Renal cortex interstitium (tissue), 11 donors: ENCODE measurements around the gene CACNA2D2. TPM values are rescaled to one million over a fixed set of nuclear protein-coding genes. Genes with fewer than 3 reads are reported as not detected.

Experiments
- DNase-seq, 11 donors: peaks; one replicate each; pipeline ENCODE4 v3.0.0-alpha.2; 2013; ENCODE audit warnings: low read depth in 9 of 11, low spot score in 4 of 11; ENCODE audit errors: extremely low read depth in 1 of 11
- polyA plus RNA-seq, 3 donors: library from polyadenylated mRNA; unstranded; fragments of 120-200 nt; gene quantifications; one replicate each; pipeline ENCODE4 v1.2.1, GENCODE V29; 2013; ENCODE audit not compliant: insufficient read length in 3 of 3

The CACNA2D2 gene
- polyA plus RNA-seq, 3 donors, result 14.0 to 17.2 (median 14.6) TPM

DNA sequence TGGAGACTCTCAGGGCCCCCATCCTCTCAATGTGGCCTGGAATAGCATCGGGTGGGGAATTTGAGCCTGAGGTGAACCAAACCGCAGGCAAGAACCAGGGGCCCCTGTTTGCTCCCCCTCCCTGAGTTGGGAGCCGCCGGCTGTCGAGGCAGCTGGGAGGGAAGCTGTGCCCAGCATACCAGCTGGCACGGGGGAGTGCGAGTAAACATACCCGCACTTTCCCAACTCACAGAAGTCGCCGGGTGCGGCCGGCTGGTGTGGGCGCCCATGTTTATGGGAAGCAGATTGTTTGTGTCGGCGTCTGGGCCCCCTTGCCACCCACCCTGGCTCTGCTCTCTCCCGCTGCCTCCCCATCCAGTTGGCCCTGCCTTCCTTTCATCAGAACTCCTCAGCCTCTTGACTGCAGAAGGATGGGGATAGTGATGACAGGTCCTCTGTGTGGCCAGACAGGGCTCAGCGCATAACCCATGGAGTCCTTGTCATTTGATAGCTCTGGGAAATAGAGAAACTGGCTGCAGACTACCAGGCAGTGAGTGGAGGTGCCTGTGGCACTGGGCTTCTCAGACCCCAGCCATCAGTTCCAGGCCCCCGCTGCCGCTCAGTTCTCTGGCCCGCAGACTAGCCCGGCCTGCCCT lies 60.4 kb downstream of the CACNA2D2 start:
- peak in 4 of 11 donors; percentile 33 to 48 (median 36) for DNase-seq

DNA sequence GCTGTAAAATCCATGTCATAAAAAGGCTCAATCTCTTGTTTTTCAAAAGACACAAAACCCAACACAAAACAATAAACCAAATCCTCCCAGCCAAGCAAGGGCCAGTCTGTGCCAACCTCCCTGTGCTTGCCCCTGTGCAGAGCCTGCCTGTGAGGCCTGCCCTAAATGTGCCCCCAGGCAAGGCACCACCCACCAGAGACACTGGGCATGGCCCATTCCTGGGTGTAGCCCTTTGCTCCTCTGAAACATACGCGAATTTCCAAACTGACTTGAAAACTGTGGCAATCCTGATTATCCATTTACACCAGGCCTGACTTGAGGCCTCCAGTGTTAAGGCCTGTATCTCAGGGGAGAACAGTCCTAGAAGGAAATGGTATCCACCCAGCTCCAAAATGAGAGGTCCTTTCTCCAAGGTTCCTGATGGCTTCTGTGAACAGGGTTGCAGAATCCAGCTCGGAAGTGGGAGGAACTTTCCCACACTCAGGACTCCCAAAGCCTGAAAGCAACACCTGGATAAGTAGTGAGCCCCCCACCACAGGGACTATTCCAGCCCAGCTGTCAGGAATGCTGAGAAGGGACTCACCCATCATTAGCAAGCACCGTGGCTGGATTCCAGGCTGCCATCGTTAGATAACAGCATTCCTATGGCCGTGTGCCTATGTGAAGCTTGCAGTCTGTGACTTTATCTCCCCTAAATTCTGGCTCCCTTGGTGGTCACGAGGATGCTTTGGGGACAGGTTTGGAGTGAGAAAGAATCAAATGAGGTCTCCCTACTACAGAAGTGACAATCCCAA lies 61.8 kb downstream of the CACNA2D2 start:
- DNase-seq, result no peak

DNA sequence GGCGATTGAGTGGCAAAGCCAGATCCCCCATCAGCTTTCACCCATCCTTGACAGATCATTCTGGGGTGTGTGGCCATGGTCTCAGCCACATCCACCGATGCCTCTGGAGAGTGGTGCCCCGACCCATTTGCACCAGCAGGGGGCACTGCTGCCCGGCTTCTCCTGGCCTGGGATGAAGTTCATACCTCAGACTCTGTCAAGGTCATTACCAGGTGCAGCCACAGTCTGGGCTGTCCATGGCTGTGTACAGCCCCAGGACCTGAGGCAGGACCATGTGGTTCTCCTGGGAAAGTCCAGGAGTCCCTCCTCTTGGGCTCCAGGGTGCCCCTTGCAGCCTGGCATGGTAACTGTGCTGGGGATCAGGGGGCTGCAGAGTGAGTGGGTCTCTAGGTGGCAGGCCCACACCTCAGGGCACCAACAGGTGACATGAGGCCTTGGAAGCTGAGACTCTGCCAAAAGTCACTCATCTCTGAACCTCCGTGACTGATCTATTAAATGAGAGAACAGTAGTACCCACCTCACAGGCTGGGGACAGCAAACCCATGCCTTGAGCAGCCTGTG lies 67.2 kb downstream of the CACNA2D2 start:
- peak in 7 of 11 donors; percentile 32 to 62 (median 51) for DNase-seq

DNA sequence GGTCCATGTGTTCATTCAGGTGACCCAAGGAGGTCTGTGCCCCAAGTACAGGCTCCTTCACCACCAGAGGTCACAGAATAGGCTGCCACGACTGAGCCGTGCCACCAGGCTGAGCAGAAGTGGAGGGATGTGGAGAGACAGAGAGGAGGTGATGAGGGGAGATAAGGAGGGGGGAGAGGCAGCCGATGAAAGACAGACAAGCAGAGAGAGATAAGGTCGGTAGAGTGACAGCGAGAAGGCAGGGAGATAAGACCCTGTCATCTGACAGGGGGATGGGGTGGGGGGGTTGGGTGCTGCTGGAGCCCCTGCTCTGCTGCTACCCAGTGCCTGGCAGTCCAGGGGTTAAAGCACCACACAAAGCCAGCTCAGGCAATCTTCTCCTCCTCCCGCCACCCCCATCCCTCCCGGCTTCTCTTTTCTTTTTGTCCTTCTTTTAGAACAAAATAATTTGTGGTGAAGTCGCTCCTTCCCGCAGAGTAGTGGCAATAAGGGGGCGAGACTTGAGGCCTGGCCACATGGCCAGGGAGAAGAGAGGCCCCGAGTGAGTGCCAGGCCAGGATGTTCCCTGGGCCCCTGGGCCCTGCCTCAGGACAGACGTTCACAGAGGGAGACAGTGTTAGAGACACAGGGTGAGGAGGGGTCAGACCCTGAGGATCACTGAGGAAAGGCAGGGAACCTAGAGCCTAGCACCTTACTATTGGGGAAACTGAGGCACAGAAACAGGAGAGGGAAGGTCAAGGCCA lies 67.9 kb downstream of the CACNA2D2 start:
- no peak for DNase-seq

DNA sequence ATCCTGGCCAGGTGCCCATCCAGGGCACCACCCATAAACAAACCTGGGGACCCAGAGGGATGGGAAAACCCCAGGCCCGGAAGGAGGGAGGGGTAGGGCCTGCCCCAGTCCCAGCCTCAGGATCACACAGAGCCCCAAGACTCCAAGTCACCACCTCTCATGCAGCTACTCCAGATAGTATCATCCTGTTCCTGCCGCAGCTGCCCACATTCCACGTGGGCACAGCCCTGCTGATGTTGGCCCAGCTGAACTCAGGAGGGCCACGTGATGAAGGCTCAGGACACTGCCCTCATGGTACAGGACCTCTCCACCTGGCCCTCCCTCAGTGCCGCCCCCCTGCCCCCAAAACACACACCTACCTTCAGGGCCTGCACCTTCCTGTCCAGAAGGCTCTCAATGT lies 69.5 kb downstream of the CACNA2D2 start:
- DNase-seq, result no peak

DNA sequence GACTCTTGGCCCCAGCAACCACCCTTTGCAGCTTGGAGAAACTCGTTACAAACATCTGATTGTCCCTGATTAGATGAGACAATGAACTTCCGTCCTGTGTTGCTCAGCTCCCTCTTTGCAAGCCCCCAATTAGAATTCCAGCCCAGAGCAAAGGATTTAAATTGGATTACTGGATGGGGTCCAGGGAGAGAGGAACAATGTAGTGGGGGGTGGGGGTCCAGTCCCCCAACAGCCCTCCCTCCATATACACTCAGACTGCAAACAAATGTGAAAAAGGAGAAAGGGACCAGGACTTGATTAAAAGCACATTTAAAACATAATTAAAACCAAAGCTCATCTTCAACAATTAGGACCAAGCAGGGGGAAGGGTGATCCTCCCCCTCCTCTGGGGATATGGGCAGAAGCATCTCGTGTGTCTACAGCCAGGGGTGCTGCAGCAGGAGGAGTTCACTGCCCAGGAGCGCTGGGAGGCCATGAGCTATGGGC lies 72.4 kb downstream of the CACNA2D2 start:
- DNase-seq, result no peak

DNA sequence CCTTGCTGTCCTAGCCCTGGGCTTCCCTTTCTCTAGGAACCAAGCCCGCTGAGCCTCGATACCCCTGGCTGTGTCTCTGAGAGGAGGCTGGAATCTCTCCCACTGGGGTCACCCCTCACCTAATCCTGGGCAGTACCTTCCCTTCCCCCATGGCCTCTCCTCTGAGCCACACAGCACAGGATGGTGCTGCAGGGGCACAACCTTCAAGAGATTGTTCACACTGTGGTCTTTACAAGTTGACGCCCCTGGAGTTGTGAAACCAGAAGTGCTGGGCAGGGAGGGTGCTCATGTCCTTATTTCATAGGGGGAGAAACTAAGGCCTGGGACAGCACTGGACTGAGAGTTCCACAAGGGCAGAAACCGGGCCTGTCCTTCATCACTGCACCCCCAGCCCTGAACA lies 73.2 kb downstream of the CACNA2D2 start:
- no peak for DNase-seq

DNA sequence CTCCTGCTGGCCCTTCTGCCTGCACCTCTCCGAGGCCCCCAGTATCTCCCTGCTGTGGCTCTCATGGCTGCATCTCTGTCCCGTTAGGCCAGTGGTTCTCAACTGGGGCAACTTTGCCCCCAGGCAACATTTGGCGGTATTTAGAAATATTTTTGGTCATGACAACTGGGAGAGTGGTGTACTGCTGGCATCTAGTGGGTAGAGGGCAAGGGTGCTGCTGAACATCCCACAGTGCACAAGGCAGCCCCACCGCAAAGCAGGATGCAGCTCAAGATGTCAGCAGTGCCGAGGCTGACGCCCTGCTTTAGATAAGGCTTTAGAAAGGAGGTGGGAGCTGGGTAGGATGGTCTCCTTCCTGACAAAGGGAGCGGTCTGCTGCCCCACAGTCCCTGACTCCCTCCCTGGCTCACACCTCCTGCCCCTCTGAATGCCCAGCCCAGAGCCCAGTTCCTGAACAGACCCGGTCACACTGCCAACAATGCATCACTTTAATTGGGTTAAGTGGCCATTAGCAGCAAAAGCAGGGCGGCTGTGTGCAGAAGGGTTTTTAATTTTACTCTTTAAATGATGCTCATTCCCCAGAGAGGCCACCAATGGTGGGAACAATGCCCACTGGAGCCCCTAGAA lies 75.3 kb downstream of the CACNA2D2 start:
- no peak for DNase-seq

DNA sequence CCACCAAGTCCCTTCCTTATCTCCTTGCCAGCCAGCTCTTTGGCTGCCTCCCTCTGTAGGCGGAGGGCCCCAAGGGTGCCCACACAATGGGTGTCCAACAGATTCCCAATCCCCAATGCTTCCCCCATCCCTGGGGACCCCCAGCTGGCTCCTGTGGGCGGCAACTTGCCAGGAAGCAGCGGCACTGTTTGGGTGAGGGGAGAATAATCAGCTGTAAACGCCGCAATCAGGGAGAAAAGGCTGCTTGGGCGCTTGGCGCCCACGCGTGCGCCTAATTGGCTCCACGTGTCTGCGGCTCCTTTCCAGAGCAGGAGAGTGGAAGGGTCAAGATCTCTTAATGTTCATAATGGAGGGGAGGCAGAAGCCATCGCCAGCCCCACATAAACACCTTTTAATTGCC lies 76.2 kb downstream of the CACNA2D2 start:
- no peak for DNase-seq

DNA sequence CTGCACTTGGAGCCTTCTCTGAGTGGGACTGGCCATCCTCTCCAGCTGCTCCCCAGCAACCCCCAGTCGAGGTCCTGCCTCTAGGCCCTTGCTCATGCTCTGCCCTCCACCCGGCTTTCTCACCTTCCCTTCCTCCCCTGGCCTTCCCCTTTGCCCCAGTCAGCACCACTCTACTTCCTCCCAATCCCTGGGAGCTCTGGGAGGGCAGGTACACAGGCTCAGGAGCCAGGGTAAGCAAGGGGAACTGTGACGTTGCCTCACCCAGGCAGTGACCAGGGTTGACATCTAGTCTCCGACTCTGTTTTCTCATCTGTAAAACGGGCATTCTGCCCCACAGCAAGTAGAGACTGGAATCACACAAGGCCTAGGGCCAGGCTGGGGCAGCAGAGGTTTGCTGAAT lies 77.5 kb downstream of the CACNA2D2 start:
- DNase-seq, result no peak

DNA sequence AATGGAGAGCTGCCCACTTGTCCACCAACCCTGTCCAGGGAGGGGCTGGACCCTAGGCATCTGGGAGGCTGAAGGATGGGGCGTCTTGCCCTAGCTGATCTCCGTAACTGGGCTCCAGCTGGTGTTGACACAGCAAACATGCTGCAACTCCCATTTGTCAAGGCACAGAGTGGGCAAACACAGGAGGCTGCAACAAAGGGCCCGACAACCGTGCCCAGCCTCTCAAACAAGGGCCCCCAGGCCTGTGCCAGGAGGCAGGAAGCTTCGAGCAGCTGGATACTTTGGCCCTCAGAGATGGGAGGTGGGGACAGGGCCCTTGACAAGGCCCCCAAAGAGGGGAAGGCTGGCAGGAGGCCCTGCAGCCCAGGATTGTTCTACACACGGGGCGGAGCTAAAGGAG lies 79.9 kb downstream of the CACNA2D2 start:
- no peak for DNase-seq

DNA sequence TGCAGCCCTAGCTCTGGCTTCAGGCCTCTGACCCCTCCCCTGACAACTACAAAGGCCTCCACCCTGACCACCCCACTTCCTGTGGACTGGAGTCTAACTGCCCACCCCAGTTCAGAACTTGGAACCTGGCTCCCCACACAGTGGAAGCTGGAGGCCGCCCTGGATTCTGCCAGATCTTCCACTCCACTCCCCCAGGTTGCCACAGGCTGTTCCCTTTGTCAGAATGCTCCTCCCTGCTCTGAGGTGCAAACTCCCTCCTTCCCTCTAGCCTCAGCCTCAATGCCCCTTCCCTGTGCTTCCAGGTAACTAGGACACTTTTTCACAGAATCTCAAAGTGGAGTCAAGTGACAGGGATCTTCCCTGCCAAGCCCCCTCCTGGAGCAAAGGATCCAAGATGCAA lies 81.3 kb downstream of the CACNA2D2 start:
- DNase-seq, result no peak

DNA sequence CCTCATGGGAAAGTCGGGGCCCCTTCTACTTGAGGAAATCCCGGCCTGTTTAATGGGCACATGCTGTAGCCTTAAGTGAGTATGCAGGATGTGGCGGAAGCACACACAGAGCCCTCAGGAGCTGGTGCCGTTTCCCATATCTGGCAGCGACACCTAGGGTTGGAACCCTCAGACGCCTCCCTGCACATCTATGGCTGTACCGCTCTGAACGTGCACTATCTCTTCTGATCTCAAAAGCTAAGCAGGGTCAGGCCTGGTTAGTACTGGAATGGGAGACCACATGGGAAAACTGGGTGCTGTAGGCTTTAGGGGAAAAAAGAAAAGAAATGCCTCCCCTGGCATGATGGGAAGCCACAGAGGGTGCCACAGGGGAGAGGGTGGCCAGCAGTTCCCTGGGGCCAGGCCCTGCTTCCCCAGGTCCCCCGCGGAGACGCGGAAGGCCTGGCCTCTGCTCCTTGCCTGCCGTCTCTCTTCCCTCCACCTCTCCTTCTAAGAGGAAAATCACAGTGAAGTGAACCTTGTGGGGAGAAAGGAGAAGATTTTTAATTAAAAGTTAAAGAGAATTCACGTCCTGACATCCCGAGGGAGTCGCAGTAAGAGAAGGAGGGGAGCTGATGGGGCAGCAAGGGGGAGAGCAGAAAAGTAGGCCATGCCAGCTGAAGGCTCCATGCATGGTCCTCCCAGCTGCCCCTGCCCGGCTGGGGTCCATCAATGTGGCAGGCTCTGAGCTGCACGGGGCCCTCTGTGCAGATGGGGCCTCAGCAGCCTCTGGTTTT lies 83.7 kb downstream of the CACNA2D2 start:
- DNase-seq, result peak in 1 of 11 donors; percentile 3

DNA sequence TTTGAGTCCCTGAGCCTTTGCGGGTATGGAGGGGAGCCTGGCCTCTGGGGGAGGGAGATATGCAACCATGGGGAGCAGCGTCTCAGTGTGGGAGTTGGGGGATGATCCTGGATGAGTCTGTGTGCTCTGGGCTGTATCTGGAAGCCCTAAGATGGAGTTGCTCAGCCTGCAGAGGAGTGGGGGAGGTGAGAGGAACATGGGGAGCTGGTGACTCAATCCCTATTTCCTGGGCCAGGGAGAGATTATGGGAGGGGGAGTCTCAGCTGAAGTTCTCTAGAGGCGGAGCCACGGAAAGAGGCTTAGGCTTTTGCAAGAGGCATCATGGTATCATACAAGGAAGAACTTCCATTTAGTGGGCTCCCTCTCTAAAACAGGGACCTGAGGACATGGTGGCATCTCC lies 84.6 kb downstream of the CACNA2D2 start:
- DNase-seq, result peak in 2 of 11 donors; percentile 8 to 9

DNA sequence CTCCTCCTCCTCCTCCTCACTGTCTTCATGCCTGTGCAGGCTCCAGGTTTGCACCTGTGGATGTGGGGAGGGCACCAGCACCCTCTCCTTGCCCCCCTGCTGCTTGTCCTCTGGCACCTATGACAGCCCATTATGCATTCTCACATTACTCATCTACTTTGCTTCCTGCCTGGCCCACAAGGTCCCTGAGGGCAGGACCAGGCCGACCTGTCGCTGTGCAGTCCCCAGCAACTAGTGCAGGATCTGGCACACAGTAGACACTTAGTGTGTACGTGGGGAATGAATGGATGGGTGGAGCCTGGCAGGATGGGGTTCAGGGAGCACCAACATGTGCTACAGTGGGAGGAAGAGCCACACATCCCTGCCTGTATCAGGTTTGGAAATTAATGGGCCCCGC lies 85.8 kb downstream of the CACNA2D2 start:
- no peak for DNase-seq

DNA sequence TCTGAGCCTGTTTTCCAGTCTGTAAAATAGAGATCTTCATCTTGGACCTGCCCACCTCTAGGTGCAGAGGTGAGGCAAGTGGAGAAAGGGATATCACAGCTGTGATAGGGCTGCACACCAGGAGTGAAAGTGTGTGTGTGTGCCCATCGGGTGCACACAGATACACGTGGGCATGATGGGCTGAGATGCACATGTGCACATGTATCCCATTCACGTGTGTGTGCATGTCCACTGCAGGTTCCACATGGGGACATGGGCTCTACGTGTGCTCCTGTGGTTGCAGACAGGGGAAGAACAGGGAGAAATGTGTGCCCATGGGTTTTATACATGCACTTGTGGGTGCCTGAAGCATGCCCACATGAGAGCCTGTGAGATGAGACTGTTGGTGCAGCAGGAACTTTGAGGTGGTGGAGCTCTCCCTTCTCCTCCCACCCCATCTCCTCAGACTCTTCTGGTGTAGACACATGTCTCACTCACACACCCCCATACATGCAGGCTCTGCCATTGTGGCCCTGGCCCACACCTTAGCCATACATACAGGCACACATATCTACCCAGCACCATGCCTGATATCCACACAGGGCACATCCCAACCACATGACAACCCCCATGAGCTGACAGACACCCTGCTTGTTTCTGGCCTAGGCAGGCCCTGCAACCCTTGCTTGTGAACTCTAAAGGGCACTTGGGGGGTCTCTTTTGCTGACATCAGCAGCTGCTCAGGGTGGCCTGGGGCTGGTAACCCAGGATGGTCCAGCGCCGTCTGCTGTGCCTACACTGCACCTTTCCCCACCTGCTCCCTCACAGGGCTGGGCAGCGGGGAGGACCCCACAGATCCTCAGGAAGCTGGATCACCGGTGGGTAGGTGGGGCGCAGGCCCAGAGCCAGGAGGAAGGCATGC lies 86.4 kb downstream of the CACNA2D2 start:
- no peak for DNase-seq

DNA sequence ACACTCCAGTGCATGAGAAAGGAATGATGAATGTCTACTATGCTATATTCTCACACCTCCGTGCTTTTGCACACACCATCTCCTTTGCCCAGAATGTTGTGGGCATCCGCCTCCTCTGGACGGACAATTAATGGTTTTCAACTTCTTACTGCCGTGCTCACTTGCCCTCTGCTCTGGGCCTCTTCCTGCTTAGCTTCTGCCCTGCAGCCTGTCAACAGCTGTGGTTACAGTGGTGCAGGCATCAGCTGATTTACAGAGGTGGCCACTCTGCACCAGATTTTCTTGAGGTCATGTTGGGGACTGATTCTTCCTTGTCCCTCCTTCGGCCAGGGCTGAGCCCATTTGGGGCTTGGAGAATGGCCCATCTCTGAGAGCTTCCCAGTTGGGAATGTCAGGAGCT lies 87.6 kb downstream of the CACNA2D2 start:
- no peak for DNase-seq
